HepG2 (cell line): ENCODE results near the gene LDB3. TPM values are rescaled to one million over a fixed set of nuclear protein-coding genes. Genes with fewer than 3 reads are reported as not detected.
A peak's percentile ranks its signal among the peaks of the same experiment; 100 is the strongest.

Source experiments
- BRCA1 ChIP-seq: sonication (generic); formaldehyde crosslinking; IDR thresholded peaks from 2 replicates; pipeline ENCODE4 v1.4.0; 2020; ENCODE audit warnings: missing genetic modification reagents
- CREB1 ChIP-seq, 2 experiments: fragments of 450-650 bp in 1 of 2; IDR thresholded peaks; 2 replicates each; pipeline ENCODE4 v1.6.1; 2016 to 2017; ENCODE audit warnings: control low read depth in 1 of 2, mild to moderate bottlenecking in 1 of 2, missing compliant biosample characterization in 1 of 2, missing genetic modification characterization in 1 of 2
- KDM2A ChIP-seq: sonication (generic); formaldehyde crosslinking; IDR thresholded peaks from 2 replicates; pipeline ENCODE4 v1.4.0; 2020; ENCODE audit warnings: low read depth, missing genetic modification reagents, borderline replicate concordance
- MAF1 ChIP-seq: sonication (generic); formaldehyde crosslinking; IDR thresholded peaks from 2 replicates; pipeline ENCODE4 v1.5.0; 2020; ENCODE audit warnings: missing genetic modification reagents, borderline replicate concordance
- MIER3 ChIP-seq: IDR thresholded peaks from 2 replicates; pipeline ENCODE4 v1.6.1; 2016; ENCODE audit warnings: missing compliant biosample characterization, borderline replicate concordance
- NR2C2 ChIP-seq: sonication (generic); formaldehyde crosslinking; IDR thresholded peaks from 2 replicates; pipeline ENCODE4 v1.4.0; 2020; ENCODE audit warnings: missing genetic modification reagents, mild to moderate bottlenecking, moderate library complexity, borderline replicate concordance
- NR2F1 ChIP-seq, 2 experiments: fragments of 450-650 bp in 1 of 2; formaldehyde crosslinking in 1 of 2; IDR thresholded peaks; 2 replicates each; pipeline versions ENCODE4 v1.5.0 to v1.6.1; 2016 to 2020; ENCODE audit warnings: mild to moderate bottlenecking in 1 of 2, missing compliant biosample characterization in 1 of 2, missing genetic modification reagents in 1 of 2, moderate library complexity in 1 of 2
- PHF21A ChIP-seq: sonication (generic); formaldehyde crosslinking; IDR thresholded peaks from 2 replicates; pipeline ENCODE4 v1.5.0; 2020; ENCODE audit warnings: mild to moderate bottlenecking, missing genetic modification reagents
- POLR2A ChIP-seq, 2 experiments: IDR thresholded peaks; 2 replicates each; pipeline ENCODE4 v1.6.1; 2011; ENCODE audit warnings: low read depth in 2 of 2, low read length in 2 of 2, mild to moderate bottlenecking in 1 of 2, moderate library complexity in 1 of 2; ENCODE audit not compliant: insufficient read depth in 1 of 2
- PTBP1 ChIP-seq: fragments of 200-400 bp; formaldehyde crosslinking; IDR thresholded peaks from 2 replicates; pipeline ENCODE4 v1.6.1; 2018; ENCODE audit warnings: low read length, low read depth; ENCODE audit not compliant: poor library complexity, severe bottlenecking
- SOX5 ChIP-seq: IDR thresholded peaks from 2 replicates; pipeline ENCODE4 v1.6.1; 2016; ENCODE audit warnings: borderline replicate concordance
- THAP11 ChIP-seq: IDR thresholded peaks from 2 replicates; pipeline ENCODE4 v1.6.1; 2016; ENCODE audit warnings: missing biosample characterization, missing genetic modification reagents
- ZNF101 ChIP-seq: sonication (generic); formaldehyde crosslinking; IDR thresholded peaks from 2 replicates; pipeline ENCODE4 v1.4.0; 2020; ENCODE audit warnings: mild to moderate bottlenecking, low read depth, missing genetic modification reagents, borderline replicate concordance
- ZNF121 ChIP-seq: sonication (generic); formaldehyde crosslinking; IDR thresholded peaks from 2 replicates; pipeline ENCODE4 v1.5.0; 2020; ENCODE audit warnings: mild to moderate bottlenecking, missing genetic modification reagents
- ZNF253 ChIP-seq: sonication (generic); formaldehyde crosslinking; IDR thresholded peaks from 2 replicates; pipeline ENCODE4 v1.8.0; 2022; ENCODE audit warnings: mild to moderate bottlenecking, missing genetic modification reagents, borderline replicate concordance
- ZNF274 ChIP-seq: sonication (generic); formaldehyde crosslinking; IDR thresholded peaks from 2 replicates; pipeline ENCODE4 v1.5.1; 2020; ENCODE audit warnings: mild to moderate bottlenecking, missing genetic modification reagents
- ZNF549 ChIP-seq: sonication (generic); formaldehyde crosslinking; IDR thresholded peaks from 2 replicates; pipeline ENCODE4 v1.5.0; 2020; ENCODE audit warnings: missing genetic modification reagents
- ZNF629 ChIP-seq: sonication (generic); formaldehyde crosslinking; conservative IDR thresholded peaks from 2 replicates; pipeline ENCODE4 v1.5.0; 2020; ENCODE audit warnings: missing genetic modification reagents
- ZNF83 ChIP-seq: sonication (generic); formaldehyde crosslinking; IDR thresholded peaks from 2 replicates; pipeline ENCODE4 v1.4.0; 2020; ENCODE audit warnings: missing genetic modification reagents, mild to moderate bottlenecking, borderline replicate concordance
- polyA plus RNA-seq, 8 experiments: library from polyadenylated mRNA; depleted of rRNA in 3 of 8; stranded (reverse) in 7 of 8; unstranded in 1 of 8; fragments of >200 nt; fragmentation: Illumina TruSeq in 4 of 8; extraction: Trizol in 4 of 8; gene quantifications; 2 replicates each; pipeline versions ENCODE4 v1.2.1 to v1.2.3, GENCODE V29; 2011 to 2016; ENCODE audit warnings: low read depth in 4 of 8, missing spikeins in 1 of 8, mixed read lengths in 1 of 8; ENCODE audit not compliant: insufficient read depth in 1 of 8
- total RNA-seq, 5 experiments: library from RNA; depleted of rRNA; stranded (reverse); fragments of >200 nt; fragmentation: Illumina TruSeq; extraction: Trizol; gene quantifications; 2 replicates each; pipeline ENCODE4 v1.2.3, GENCODE V29; 2016; ENCODE audit warnings: low read depth in 1 of 5
- TF ChIP-seq, protein P1 (sequence below): sonication (generic); formaldehyde crosslinking; IDR thresholded peaks from 2 replicates; pipeline ENCODE4 v1.4.0; 2020; ENCODE audit warnings: missing genetic modification reagents
- TF ChIP-seq, protein P2 (sequence below): sonication (generic); formaldehyde crosslinking; IDR thresholded peaks from 2 replicates; pipeline ENCODE4 v1.8.1; 2022; ENCODE audit warnings: mild to moderate bottlenecking, missing genetic modification reagents

The LDB3 gene
- total and polyA plus RNA-seq, 2 of the 13 experiments (the other 11 are each of a cell fraction or from before 2014, with no cell fraction given): not detected

DNA sequence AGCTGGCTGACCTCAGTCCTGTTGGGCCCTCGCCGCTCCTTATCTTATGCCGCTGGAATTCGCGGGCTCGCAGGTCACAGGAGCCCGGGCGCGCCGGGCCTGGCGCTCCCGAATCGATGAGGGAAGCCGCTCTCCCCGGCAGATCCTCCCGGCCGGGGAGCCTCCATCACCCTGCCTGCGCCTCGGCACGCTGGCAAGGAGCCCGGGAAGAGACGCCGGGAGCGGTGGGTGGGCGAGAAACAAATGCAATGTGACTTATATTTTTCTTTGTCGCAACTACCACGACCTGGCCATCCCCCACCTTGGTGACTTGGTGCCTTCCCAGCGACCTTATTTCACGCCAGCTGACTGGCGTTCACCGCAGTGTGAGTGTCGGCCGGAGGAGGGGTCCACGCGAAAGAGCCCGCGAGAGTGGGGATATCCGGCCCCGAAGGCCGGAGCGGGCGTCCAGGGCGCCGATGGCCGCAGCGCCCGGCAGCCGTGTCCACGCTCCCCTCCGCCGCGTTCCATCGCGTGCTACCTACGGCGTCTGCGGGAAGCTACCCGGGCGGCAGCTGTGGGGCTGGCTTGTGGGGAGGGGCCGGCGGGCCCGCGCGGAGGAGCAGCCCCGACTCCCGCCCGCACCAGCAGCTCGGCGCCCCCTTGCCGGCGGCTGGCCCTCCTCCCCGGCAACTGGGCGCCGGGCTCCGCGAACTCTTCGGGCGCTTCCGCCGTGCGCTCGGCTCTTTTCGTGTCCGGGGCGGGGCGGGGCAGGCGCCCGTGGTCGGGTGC, 87.6 kb downstream of the LDB3 start (continued):
- TF ChIP-seq, protein P1, sequence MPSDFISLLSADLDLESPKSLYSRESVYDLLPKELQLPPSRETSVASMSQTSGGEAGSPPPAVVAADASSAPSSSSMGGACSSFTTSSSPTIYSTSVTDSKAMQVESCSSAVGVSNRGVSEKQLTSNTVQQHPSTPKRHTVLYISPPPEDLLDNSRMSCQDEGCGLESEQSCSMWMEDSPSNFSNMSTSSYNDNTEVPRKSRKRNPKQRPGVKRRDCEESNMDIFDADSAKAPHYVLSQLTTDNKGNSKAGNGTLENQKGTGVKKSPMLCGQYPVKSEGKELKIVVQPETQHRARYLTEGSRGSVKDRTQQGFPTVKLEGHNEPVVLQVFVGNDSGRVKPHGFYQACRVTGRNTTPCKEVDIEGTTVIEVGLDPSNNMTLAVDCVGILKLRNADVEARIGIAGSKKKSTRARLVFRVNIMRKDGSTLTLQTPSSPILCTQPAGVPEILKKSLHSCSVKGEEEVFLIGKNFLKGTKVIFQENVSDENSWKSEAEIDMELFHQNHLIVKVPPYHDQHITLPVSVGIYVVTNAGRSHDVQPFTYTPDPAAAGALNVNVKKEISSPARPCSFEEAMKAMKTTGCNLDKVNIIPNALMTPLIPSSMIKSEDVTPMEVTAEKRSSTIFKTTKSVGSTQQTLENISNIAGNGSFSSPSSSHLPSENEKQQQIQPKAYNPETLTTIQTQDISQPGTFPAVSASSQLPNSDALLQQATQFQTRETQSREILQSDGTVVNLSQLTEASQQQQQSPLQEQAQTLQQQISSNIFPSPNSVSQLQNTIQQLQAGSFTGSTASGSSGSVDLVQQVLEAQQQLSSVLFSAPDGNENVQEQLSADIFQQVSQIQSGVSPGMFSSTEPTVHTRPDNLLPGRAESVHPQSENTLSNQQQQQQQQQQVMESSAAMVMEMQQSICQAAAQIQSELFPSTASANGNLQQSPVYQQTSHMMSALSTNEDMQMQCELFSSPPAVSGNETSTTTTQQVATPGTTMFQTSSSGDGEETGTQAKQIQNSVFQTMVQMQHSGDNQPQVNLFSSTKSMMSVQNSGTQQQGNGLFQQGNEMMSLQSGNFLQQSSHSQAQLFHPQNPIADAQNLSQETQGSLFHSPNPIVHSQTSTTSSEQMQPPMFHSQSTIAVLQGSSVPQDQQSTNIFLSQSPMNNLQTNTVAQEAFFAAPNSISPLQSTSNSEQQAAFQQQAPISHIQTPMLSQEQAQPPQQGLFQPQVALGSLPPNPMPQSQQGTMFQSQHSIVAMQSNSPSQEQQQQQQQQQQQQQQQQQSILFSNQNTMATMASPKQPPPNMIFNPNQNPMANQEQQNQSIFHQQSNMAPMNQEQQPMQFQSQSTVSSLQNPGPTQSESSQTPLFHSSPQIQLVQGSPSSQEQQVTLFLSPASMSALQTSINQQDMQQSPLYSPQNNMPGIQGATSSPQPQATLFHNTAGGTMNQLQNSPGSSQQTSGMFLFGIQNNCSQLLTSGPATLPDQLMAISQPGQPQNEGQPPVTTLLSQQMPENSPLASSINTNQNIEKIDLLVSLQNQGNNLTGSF (CRISPR knock-in tag): peak; percentile 16; the same call in 1 of the 2 replicates
- TF ChIP-seq BRCA1 (CRISPR knock-in tag) (no peak), MIER3 (CRISPR knock-in tag) (no peak), ZNF549 (CRISPR knock-in tag) (no peak), CREB1 (IDR thresholded peaks at IDR 0.05) (no peak), CREB1 (CRISPR knock-in tag; IDR thresholded peaks at IDR 0.05) (0 out of 2 replicates have a peak, but pooled peaks have one; percentile 3), PTBP1 (peak; percentile 67), SOX5 (CRISPR knock-in tag) (no peak; the same call in 1 of the 2 replicates), POLR2A (IDR thresholded peaks at IDR 0.05; ENCODE audit: insufficient read depth in 1 of 2, low read depth in 2 of 2, low read length in 2 of 2) (peak; percentile 74 to 84), ZNF121 (CRISPR knock-in tag) (no peak), ZNF629 (CRISPR knock-in tag) (0 out of 2 replicates have a peak, but pooled peaks have one; percentile 7), NR2C2 (peak; percentile 34; the same call in 1 of the 2 replicates), ZNF274 (CRISPR knock-in tag) (peak; percentile 86), ZNF101 (CRISPR knock-in tag) (no peak), NR2F1 (CRISPR knock-in tag; IDR thresholded peaks at IDR 0.05) (peak; percentile 25 to 46; a peak in 1 of 4 replicates), MAF1 (CRISPR knock-in tag) (0 out of 2 replicates have a peak, but pooled peaks have one; percentile 46), PHF21A (CRISPR knock-in tag) (peak; percentile 80), ZNF253 (CRISPR knock-in tag) (no peak), KDM2A (CRISPR knock-in tag) (peak; percentile 83; the same call in 1 of the 2 replicates), ZNF83 (CRISPR knock-in tag) (no peak), THAP11 (CRISPR knock-in tag) (peak; percentile 41; the same call in 1 of the 2 replicates)
- TF ChIP-seq, protein P2, sequence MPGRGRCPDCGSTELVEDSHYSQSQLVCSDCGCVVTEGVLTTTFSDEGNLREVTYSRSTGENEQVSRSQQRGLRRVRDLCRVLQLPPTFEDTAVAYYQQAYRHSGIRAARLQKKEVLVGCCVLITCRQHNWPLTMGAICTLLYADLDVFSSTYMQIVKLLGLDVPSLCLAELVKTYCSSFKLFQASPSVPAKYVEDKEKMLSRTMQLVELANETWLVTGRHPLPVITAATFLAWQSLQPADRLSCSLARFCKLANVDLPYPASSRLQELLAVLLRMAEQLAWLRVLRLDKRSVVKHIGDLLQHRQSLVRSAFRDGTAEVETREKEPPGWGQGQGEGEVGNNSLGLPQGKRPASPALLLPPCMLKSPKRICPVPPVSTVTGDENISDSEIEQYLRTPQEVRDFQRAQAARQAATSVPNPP (CRISPR knock-in tag): no peak
